ENCODE results near the gene CHRDL2. TPM values are rescaled to one million over a fixed set of nuclear protein-coding genes. Genes with fewer than 3 reads are reported as not detected.

The CHRDL2 gene, protein sequence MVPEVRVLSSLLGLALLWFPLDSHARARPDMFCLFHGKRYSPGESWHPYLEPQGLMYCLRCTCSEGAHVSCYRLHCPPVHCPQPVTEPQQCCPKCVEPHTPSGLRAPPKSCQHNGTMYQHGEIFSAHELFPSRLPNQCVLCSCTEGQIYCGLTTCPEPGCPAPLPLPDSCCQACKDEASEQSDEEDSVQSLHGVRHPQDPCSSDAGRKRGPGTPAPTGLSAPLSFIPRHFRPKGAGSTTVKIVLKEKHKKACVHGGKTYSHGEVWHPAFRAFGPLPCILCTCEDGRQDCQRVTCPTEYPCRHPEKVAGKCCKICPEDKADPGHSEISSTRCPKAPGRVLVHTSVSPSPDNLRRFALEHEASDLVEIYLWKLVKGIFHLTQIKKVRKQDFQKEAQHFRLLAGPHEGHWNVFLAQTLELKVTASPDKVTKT
- not detected for total RNA-seq (2021; fragmentation: NEBNext Ultra II Directional; extraction: Animal tissue kit (Norgen Biotek cat#: 25700))
- long read RNA-seq, result 0 reads

DNA sequence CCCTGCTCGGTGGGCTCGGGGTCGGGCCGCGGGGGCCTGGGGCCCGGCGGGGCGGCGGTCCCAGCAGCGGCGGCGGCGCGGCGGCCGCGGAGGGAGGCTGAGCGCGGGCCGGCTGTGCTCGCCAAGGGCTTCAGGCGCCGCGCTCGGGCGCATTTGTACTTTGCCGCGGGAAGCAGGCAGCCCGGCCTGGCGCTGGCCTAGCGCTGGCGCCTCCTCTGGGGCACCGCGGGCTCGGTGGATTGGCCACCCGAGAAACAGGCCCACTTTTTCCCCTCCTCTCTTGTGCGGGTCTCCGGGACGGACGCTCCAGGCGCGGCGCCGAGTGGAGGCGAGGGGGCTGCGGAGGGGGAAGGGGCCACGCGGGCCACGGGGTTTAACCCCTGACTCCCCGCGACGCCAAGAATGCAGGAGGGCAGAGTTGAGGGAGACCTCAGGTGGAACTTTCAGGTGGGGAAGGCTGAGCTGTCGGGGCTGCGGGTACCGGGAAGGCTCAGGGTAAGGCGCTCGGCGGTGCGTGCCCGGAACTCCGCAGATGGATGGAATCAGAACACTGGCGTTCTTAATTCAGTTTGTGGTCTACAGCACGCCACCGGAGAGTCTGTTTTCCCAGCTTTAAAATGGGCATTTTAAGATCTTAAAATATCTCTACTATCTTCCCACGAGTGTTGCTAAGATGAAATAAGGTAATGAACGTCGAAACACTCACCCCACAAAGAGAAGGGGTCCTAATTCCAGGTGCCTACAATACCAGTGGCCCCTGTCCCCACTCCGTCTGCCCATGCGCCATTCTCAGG, at the start of gene CHRDL2:
TSS of gene CHRDL2 (minus strand) at position 126 of the 794 bp plus-strand sequence. CDS start 538 bp downstream, outside the sequence.
- Mint-ChIP-seq H3K27ac (no peak within 1 kb of the TSS), H3K9me3 (no peaks in the 10 kb centered on the region), H3K4me3 (peak within 1 kb of the TSS; percentile 53), H3K4me1 (ENCODE audit: low read depth) (no peaks in the 10 kb centered on the region; the same call in 1 of the 2 replicates), H3K27me3 (ENCODE audit: insufficient read depth) (peaks cover 59% of the 10 kb centered on the region), H3K36me3 (ENCODE audit: low read depth) (no peaks in the 10 kb centered on the region)
- TF ChIP-seq CTCF (IDR thresholded peaks at IDR 0.05), result no peak
- DNase-seq, result no peak

DNA sequence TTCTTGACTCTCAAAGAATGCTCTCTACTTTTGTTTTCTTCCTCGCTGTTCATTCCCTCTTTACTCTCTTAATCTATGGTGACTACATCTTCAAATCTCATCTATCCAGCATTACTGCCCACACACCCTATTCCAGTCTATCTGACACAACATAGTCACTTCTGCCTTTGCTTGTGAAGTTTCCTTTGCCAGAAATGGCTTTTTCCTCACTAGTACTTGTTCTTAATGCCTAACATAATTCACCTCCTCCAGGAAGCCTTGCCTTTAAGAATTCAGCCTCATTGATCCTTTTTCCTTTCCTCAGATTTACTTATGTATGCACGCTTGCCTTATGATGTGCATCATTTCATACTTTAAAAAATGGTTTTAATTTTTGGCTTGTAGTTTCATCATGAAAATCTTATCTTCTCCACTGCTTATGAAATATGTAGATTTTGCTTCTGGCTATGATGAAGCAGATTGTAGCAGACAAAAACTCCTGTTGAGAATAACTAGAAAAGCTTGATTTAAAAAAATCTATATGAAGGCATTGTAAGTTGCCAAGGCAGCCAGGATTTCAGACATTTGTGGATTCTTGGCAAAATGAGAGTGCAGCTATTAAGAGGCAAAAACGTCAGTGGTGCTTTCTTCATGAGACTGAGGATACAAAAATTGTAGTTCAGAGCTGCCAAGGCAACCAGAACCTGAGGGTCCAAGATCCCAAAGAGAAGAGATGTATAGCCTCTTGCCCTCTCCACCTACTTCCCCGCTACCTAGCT, 49.2 kb upstream of the CHRDL2 start:
- no peak for DNase-seq
- TF ChIP-seq CTCF (IDR thresholded peaks at IDR 0.05), result no peak
- Mint-ChIP-seq H3K9me3 (no peaks in the 10 kb centered on the region), H3K36me3 (ENCODE audit: low read depth) (no peaks in the 10 kb centered on the region), H3K4me1 (ENCODE audit: low read depth) (peaks cover 25% of the 10 kb centered on the region), H3K27me3 (ENCODE audit: insufficient read depth) (no peaks in the 10 kb centered on the region), H3K27ac (no peak overlapping the region), H3K4me3 (no peak overlapping the region)

GRCh38 chr11:74778581-74778980, 47.4 kb upstream of the CHRDL2 start:
- no peak for TF ChIP-seq CTCF (IDR thresholded peaks at IDR 0.05)
- no peak for DNase-seq
- H3K27ac Mint-ChIP-seq, result no peak overlapping the region
- H3K4me3 Mint-ChIP-seq, result no peak overlapping the region
- H3K4me1 Mint-ChIP-seq (ENCODE audit: low read depth), result peaks cover 40% of the 10 kb centered on the region
- no peaks in the 10 kb centered on the region for H3K36me3 Mint-ChIP-seq (ENCODE audit: low read depth)
- H3K9me3 Mint-ChIP-seq, result no peaks in the 10 kb centered on the region
- H3K27me3 Mint-ChIP-seq (ENCODE audit: insufficient read depth), result no peaks in the 10 kb centered on the region

DNA sequence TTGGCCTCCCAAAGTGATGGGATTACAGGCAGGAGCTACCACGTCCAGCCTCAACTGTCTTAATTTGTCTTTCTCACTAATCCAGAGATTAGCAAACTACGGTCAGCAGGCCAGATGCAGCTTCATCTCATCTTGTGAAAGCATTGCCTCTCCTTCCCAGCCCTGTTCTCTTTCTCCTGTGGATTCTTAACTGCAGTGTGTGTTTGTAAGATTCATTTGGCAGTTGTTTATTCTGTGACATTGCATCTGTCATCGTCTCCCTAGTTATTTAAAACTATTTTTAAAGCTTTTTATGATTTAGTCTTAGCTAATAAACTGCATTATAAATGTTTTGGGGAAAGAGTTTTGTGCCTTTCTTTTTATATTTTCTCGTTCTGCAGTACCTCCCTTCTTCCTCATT, 46.7 kb upstream of the CHRDL2 start:
- no peak for TF ChIP-seq CTCF (IDR thresholded peaks at IDR 0.05)
- DNase-seq, result no peak
- H3K9me3 Mint-ChIP-seq, result no peaks in the 10 kb centered on the region
- no peaks in the 10 kb centered on the region for H3K36me3 Mint-ChIP-seq (ENCODE audit: low read depth)
- peaks cover 2% of the 10 kb centered on the region; the same call in 1 of the 2 replicates for H3K27me3 Mint-ChIP-seq (ENCODE audit: insufficient read depth)
- H3K4me1 Mint-ChIP-seq (ENCODE audit: low read depth), result peaks cover 47% of the 10 kb centered on the region
- H3K4me3 Mint-ChIP-seq, result no peak overlapping the region
- H3K27ac Mint-ChIP-seq, result no peak overlapping the region

- H3K9me3 Mint-ChIP-seq, result no peaks in the 10 kb centered on the region
- peaks cover 2% of the 10 kb centered on the region; the same call in 1 of the 2 replicates for H3K27me3 Mint-ChIP-seq (ENCODE audit: insufficient read depth)
- H3K4me3 Mint-ChIP-seq, result no peak overlapping the region
- TF ChIP-seq CTCF (IDR thresholded peaks at IDR 0.05), result no peak
- peak overlapping the region; percentile 1; the same call in 1 of the 2 replicates for H3K27ac Mint-ChIP-seq
- H3K36me3 Mint-ChIP-seq (ENCODE audit: low read depth), result no peaks in the 10 kb centered on the region
- peaks cover 53% of the 10 kb centered on the region for H3K4me1 Mint-ChIP-seq (ENCODE audit: low read depth)
- DNase-seq, result no peak
Measured at GRCh38 chr11:74777038-74777437, 45.8 kb upstream of the CHRDL2 start.

Measured in HFFc6 (cell line).